H9 (cell line): ENCODE data around the gene ERC1. TPM values are rescaled to one million over a fixed set of nuclear protein-coding genes. Genes with fewer than 3 reads are reported as not detected.
A peak's percentile ranks its signal among the peaks of the same experiment; 100 is the strongest.

Experiments
- DNase-seq: peaks from one replicate; pipeline ENCODE4 v3.0.0-alpha.2; 2017
- H2AFZ ChIP-seq: one replicate; pipeline ENCODE4 v1.6.1; 2013; ENCODE audit warnings: mild to moderate bottlenecking, low read length, control low read depth, moderate library complexity
- H2AK5ac ChIP-seq: 2 replicates; pipeline ENCODE4 v1.6.1; 2013; ENCODE audit warnings: low read length, control low read depth, mixed read lengths; ENCODE audit not compliant: insufficient read length
- H2BK120ac ChIP-seq: one replicate; pipeline ENCODE4 v1.6.1; 2013; ENCODE audit warnings: low read depth, mild to moderate bottlenecking, low read length, control low read depth, inconsistent platforms; ENCODE audit not compliant: poor library complexity, severe bottlenecking
- H2BK12ac ChIP-seq: 2 replicates; pipeline ENCODE4 v1.6.1; 2013; ENCODE audit warnings: low read length, control low read depth, mixed read lengths, low read depth; ENCODE audit not compliant: insufficient read length
- H2BK15ac ChIP-seq: 2 replicates; pipeline ENCODE4 v1.6.1; 2013; ENCODE audit warnings: low read depth, low read length, control low read depth
- H2BK20ac ChIP-seq: one replicate; pipeline ENCODE4 v1.6.1; 2013; ENCODE audit warnings: low read depth, mild to moderate bottlenecking, low read length, control low read depth, inconsistent platforms; ENCODE audit not compliant: poor library complexity, severe bottlenecking
- H2BK5ac ChIP-seq: 2 replicates; pipeline ENCODE4 v1.6.1; 2013; ENCODE audit warnings: low read length, control low read depth, mixed read lengths; ENCODE audit not compliant: insufficient read length
- H3K14ac ChIP-seq: 2 replicates; pipeline ENCODE4 v1.6.1; 2013; ENCODE audit warnings: low read length, control low read depth; ENCODE audit not compliant: insufficient read depth
- H3K18ac ChIP-seq: 2 replicates; pipeline ENCODE4 v1.6.1; 2013; ENCODE audit warnings: low read depth, mild to moderate bottlenecking, mixed read lengths, low read length, control low read depth; ENCODE audit not compliant: insufficient read length
- H3K23ac ChIP-seq: 2 replicates; pipeline ENCODE4 v1.6.1; 2013; ENCODE audit warnings: low read length, control low read depth, mixed read lengths, low read depth; ENCODE audit not compliant: insufficient read length
- H3K23me2 ChIP-seq: 2 replicates; pipeline ENCODE4 v1.6.1; 2013; ENCODE audit warnings: low read depth, mild to moderate bottlenecking, mixed read lengths, low read length, control low read depth; ENCODE audit not compliant: insufficient read length, poor library complexity, severe bottlenecking
- H3K27ac ChIP-seq: 2 replicates; pipeline ENCODE4 v1.5.1; 2013; ENCODE audit warnings: low read length, control low read depth, mixed read lengths, low read depth; ENCODE audit not compliant: insufficient read length
- H3K27me3 ChIP-seq: 2 replicates; pipeline ENCODE4 v1.6.1; 2013; ENCODE audit warnings: low read length, control low read depth, inconsistent platforms; ENCODE audit not compliant: insufficient read depth
- H3K4ac ChIP-seq: 2 replicates; pipeline ENCODE4 v1.6.1; 2013; ENCODE audit warnings: low read depth, mild to moderate bottlenecking, control low read depth, inconsistent platforms, low read length, moderate library complexity
- H3K4me1 ChIP-seq: 2 replicates; pipeline ENCODE4 v1.6.1; 2013; ENCODE audit warnings: low read length, control low read depth, inconsistent platforms; ENCODE audit not compliant: insufficient read depth
- H3K4me2 ChIP-seq: 2 replicates; pipeline ENCODE4 v1.6.1; 2013; ENCODE audit warnings: low read length, control low read depth, mixed read lengths; ENCODE audit not compliant: insufficient read length, insufficient read depth
- H3K56ac ChIP-seq: 2 replicates; pipeline ENCODE4 v1.6.1; 2013; ENCODE audit warnings: low read depth, mild to moderate bottlenecking, mixed read lengths, low read length, control low read depth; ENCODE audit not compliant: insufficient read length
- H3K79me1 ChIP-seq: 2 replicates; pipeline ENCODE4 v1.6.1; 2013; ENCODE audit warnings: low read depth, mild to moderate bottlenecking, moderate library complexity, low read length, control low read depth, inconsistent platforms; ENCODE audit not compliant: insufficient read depth, poor library complexity, severe bottlenecking
- H3K79me2 ChIP-seq: 2 replicates; pipeline ENCODE4 v1.6.1; 2013; ENCODE audit warnings: low read length, control low read depth, inconsistent platforms; ENCODE audit not compliant: insufficient read depth
- H3K9ac ChIP-seq: 2 replicates; pipeline ENCODE4 v1.6.1; 2013; ENCODE audit warnings: low read length, control low read depth, mixed read lengths; ENCODE audit not compliant: insufficient read length; ENCODE audit errors: extremely low read depth
- H3K9me3 ChIP-seq: one replicate; pipeline ENCODE4 v1.6.1; 2013; ENCODE audit warnings: low read depth, low read length, inconsistent platforms; ENCODE audit not compliant: control insufficient read depth
- H3T11ph ChIP-seq: one replicate; pipeline ENCODE4 v1.6.1; 2013; ENCODE audit warnings: mild to moderate bottlenecking, low read length, control low read depth, inconsistent platforms
- H4K20me1 ChIP-seq: one replicate; pipeline ENCODE4 v1.6.1; 2013; ENCODE audit not compliant: control insufficient read depth, insufficient read length, insufficient read depth
- H4K5ac ChIP-seq: 2 replicates; pipeline ENCODE4 v1.6.1; 2013; ENCODE audit warnings: low read depth, mild to moderate bottlenecking, mixed read lengths, low read length, control low read depth; ENCODE audit not compliant: insufficient read length
- H4K8ac ChIP-seq: replicated peaks from 2 replicates; pipeline ENCODE4 v1.6.1; 2013; ENCODE audit warnings: low read length, control low read depth, mixed read lengths, low read depth; ENCODE audit not compliant: insufficient read length
- H4K91ac ChIP-seq: 2 replicates; pipeline ENCODE4 v1.6.1; 2013; ENCODE audit warnings: low read depth, mild to moderate bottlenecking, moderate library complexity, mixed read lengths, low read length, control low read depth; ENCODE audit not compliant: insufficient read length
- H3K27ac Mint-ChIP-seq, 3 experiments: 2 replicates in 2 of 3; 3 replicates in 1 of 3; pipeline ENCODE4 v1.8.0; 2020 to 2021; ENCODE audit warnings: mixed read lengths in 3 of 3, mild to moderate bottlenecking in 1 of 3, moderate library complexity in 1 of 3
- H3K27me3 Mint-ChIP-seq: 2 replicates; pipeline ENCODE4 v1.8.0; 2021; ENCODE audit warnings: low read depth, mild to moderate bottlenecking, moderate library complexity, mixed read lengths
- H3K36me3 Mint-ChIP-seq, 3 experiments: 2 replicates in 2 of 3; 3 replicates in 1 of 3; pipeline ENCODE4 v1.8.0; 2020 to 2021; ENCODE audit warnings: low read depth in 3 of 3, mixed read lengths in 3 of 3; ENCODE audit not compliant: insufficient read depth in 1 of 3
- H3K4me1 Mint-ChIP-seq, 2 experiments: 2 replicates each; pipeline ENCODE4 v1.8.0; 2020; ENCODE audit warnings: mixed read lengths in 2 of 2
- H3K4me3 Mint-ChIP-seq, 2 experiments: 2 replicates in 1 of 2; 3 replicates in 1 of 2; pipeline ENCODE4 v1.8.0; 2020 to 2021; ENCODE audit warnings: mild to moderate bottlenecking in 2 of 2, mixed read lengths in 2 of 2, moderate library complexity in 1 of 2
- H3K9me3 Mint-ChIP-seq, 2 experiments: 2 replicates in 1 of 2; 3 replicates in 1 of 2; pipeline ENCODE4 v1.8.0; 2020; ENCODE audit warnings: mild to moderate bottlenecking in 2 of 2, mixed read lengths in 2 of 2, moderate library complexity in 1 of 2
- WGBS: extraction: QIAGEN DNeasy Blood & Tissue Kit; methylation state at CpG from one replicate; pipeline ENCODE4 v1.1.7; 2013; ENCODE audit warnings: missing lambda C conversion rate, low lambda C conversion rate, mixed read lengths; ENCODE audit not compliant: insufficient read length; ENCODE audit errors: extremely low coverage; 5-methylcytosine and 5-hydroxymethylcytosine counted together
- total RNA-seq: library from RNA; stranded (reverse); gene quantifications from 2 replicates; pipeline ENCODE4 v1.2.1, GENCODE V29; 2021
- TF ChIP-seq, protein P1 (sequence below): fragments of 200-600 bp; sonication (generic); conservative IDR thresholded peaks from 3 replicates; pipeline ENCODE4 v1.8.0; 2021; ENCODE audit warnings: antibody characterized with exemption, mild to moderate bottlenecking

The ERC1 gene
- total RNA-seq, 1 experiment from 2014 or later = 51.2 TPM

DNA sequence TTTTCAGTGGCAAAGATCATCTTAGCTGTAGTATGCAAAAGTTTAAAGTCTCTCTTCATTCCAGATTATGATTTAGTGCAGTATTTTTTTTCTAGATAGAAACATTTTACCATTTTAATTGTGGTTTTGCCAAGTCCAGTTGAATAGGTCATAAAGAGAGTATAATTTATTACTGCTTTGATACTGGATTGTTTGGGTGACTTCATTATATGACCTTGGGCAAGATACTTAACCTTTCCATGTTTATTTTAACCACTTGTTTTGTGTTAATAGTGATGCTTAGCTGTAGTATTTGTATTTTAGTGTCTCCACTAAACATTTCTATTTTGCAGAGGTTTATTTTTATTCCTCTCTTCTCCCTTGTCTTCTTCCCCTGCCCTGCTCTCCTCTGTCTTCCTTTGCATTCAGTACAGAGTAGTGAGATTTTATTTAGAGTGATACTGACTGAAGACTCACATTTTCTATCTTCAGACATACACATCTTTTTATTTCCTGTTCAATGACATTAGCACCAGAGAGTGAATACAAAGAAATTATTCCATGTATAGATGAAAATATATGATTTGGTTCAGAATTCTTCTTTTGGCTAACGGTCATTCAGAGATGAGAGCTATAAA, 215.2 kb downstream of the ERC1 start:
- Mint-ChIP-seq H3K27ac (peak overlapping the region in 1 of 3 experiments; percentile 4; a peak in 1 of 7 replicates), H3K27me3 (no peaks in the 10 kb centered on the region), H3K4me1 (peaks cover 4 to 9% of the 10 kb centered on the region in 2 experiments), H3K9me3 (no peaks in the 10 kb centered on the region), H3K4me3 (no peak overlapping the region), H3K36me3 (no peaks in the 10 kb centered on the region)
- Histone ChIP-seq H3K56ac (no peak overlapping the region), H4K20me1 (no peaks in the 10 kb centered on the region), H2AK5ac (no peak overlapping the region), H2BK12ac (no peak overlapping the region), H3K4me2 (no peak overlapping the region), H3K27me3 (no peaks in the 10 kb centered on the region), H2BK20ac (no peak overlapping the region), H3K23ac (no peak overlapping the region), H2BK5ac (no peak overlapping the region), H3K27ac (no peak overlapping the region), H2BK120ac (no peak overlapping the region), H2BK15ac (no peak overlapping the region), H4K5ac (no peak overlapping the region), H3K9me3 (no peaks in the 10 kb centered on the region), H3K14ac (no peak overlapping the region), H3K4me1 (no peaks in the 10 kb centered on the region; the same call in 1 of the 2 replicates), H3K79me1 (no peaks in the 10 kb centered on the region), H2AFZ (no peak overlapping the region), H4K8ac (no peak overlapping the region), H3K9ac (no peak overlapping the region), H3K23me2 (no peaks in the 10 kb centered on the region), H4K91ac (no peak overlapping the region), H3K4ac (no peak overlapping the region), H3K79me2 (no peaks in the 10 kb centered on the region), H3T11ph (no peak overlapping the region), H3K18ac (no peak overlapping the region)
- TF ChIP-seq, protein P1, sequence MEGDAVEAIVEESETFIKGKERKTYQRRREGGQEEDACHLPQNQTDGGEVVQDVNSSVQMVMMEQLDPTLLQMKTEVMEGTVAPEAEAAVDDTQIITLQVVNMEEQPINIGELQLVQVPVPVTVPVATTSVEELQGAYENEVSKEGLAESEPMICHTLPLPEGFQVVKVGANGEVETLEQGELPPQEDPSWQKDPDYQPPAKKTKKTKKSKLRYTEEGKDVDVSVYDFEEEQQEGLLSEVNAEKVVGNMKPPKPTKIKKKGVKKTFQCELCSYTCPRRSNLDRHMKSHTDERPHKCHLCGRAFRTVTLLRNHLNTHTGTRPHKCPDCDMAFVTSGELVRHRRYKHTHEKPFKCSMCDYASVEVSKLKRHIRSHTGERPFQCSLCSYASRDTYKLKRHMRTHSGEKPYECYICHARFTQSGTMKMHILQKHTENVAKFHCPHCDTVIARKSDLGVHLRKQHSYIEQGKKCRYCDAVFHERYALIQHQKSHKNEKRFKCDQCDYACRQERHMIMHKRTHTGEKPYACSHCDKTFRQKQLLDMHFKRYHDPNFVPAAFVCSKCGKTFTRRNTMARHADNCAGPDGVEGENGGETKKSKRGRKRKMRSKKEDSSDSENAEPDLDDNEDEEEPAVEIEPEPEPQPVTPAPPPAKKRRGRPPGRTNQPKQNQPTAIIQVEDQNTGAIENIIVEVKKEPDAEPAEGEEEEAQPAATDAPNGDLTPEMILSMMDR = no peak
- no peak for DNase-seq
- WGBS = no CpG with 5 or more reads among the region's 1 CpG
